Immature natural killer cell (primary cell): Measurements from ENCODE around the gene UGGT2. TPM values are rescaled to one million over a fixed set of nuclear protein-coding genes. Genes with fewer than 3 reads are reported as not detected.
A peak's percentile ranks its signal among the peaks of the same experiment; 100 is the strongest.
"Not testable (repeated sequence)": the region's sequence is repeated elsewhere in the genome, so short reads cannot be mapped to it uniquely, and the experiment has no call there.

Source experiments
- DNase-seq, 3 donors: peaks; one replicate each; pipeline ENCODE4 v3.0.0; 2022; ENCODE audit warnings: mixed read lengths in 1 of 3
- H3K27ac Mint-ChIP-seq, 6 donors: one replicate each; pipeline ENCODE4 v1.8.0; 2020; ENCODE audit warnings: mixed read lengths in 6 of 6, mild to moderate bottlenecking in 5 of 6, inconsistent platforms in 4 of 6, moderate library complexity in 3 of 6
- H3K27me3 Mint-ChIP-seq, 3 donors: one replicate each; pipeline ENCODE4 v1.8.0; 2020 to 2021; ENCODE audit warnings: low read depth in 3 of 3, mild to moderate bottlenecking in 3 of 3, mixed read lengths in 3 of 3, moderate library complexity in 3 of 3, inconsistent platforms in 1 of 3
- H3K36me3 Mint-ChIP-seq, 3 donors: one replicate each; pipeline ENCODE4 v1.8.0; 2020; ENCODE audit warnings: mixed read lengths in 3 of 3, inconsistent platforms in 2 of 3, mild to moderate bottlenecking in 2 of 3
- H3K4me1 Mint-ChIP-seq, 2 donors: one replicate each; pipeline ENCODE4 v1.8.0; 2020; ENCODE audit warnings: inconsistent platforms in 2 of 2, mild to moderate bottlenecking in 2 of 2, mixed read lengths in 2 of 2, moderate library complexity in 1 of 2
- H3K4me3 Mint-ChIP-seq, 5 donors: one replicate each; pipeline ENCODE4 v1.8.0; 2020; ENCODE audit warnings: mild to moderate bottlenecking in 5 of 5, mixed read lengths in 5 of 5, inconsistent platforms in 3 of 5, moderate library complexity in 3 of 5
- H3K9me3 Mint-ChIP-seq, 6 donors: one replicate each; pipeline ENCODE4 v1.8.0; 2020; ENCODE audit warnings: mild to moderate bottlenecking in 6 of 6, mixed read lengths in 6 of 6, inconsistent platforms in 4 of 6, moderate library complexity in 3 of 6
- polyA plus RNA-seq, 3 donors: library from polyadenylated mRNA; unstranded; fragments of 300-500 nt; fragmentation: Illumina TruSeq; gene quantifications; one replicate each; pipeline ENCODE4 v1.2.3, GENCODE V29; 2021

UGGT2 gene
- polyA plus RNA-seq, 3 donors from 2014 or later = 0.86 TPM; not detected in 2

- no peak overlapping the region for H3K4me3 Mint-ChIP-seq
- peak overlapping the region in 1 of 6 donors; percentile 26 for H3K27ac Mint-ChIP-seq
- peaks cover 0 to 3% (median 0%) of the 10 kb centered on the region in 6 donors for H3K9me3 Mint-ChIP-seq
- no peak for DNase-seq
- H3K4me1 Mint-ChIP-seq = peaks cover 1 to 8% of the 10 kb centered on the region in 2 donors
- peaks cover 0 to 3% (median 0%) of the 10 kb centered on the region in 3 donors for H3K27me3 Mint-ChIP-seq
- H3K36me3 Mint-ChIP-seq = peaks cover 29 to 33% (median 30%) of the 10 kb centered on the region in 3 donors
Observed at GRCh38 chr13:95784900-95785290, 268.3 kb downstream of the UGGT2 start.

- peaks cover 23 to 28% (median 24%) of the 10 kb centered on the region in 3 donors for H3K36me3 Mint-ChIP-seq
- no peak overlapping the region for H3K4me3 Mint-ChIP-seq
- H3K27me3 Mint-ChIP-seq = peaks cover 0 to 2% (median 0%) of the 10 kb centered on the region in 3 donors
- H3K27ac Mint-ChIP-seq = no peak overlapping the region
- peaks cover 0 to 3% (median 0%) of the 10 kb centered on the region in 6 donors for H3K9me3 Mint-ChIP-seq
- H3K4me1 Mint-ChIP-seq = peaks cover 1 to 4% of the 10 kb centered on the region in 2 donors
- no peak for DNase-seq
Observed at GRCh38 chr13:95784161-95784899, 268.9 kb downstream of the UGGT2 start.

GRCh38 chr13:95783747-95784146, 269.5 kb downstream of the UGGT2 start:
- no peaks in the 10 kb centered on the region for H3K9me3 Mint-ChIP-seq
- DNase-seq = no peak
- H3K27me3 Mint-ChIP-seq = no peaks in the 10 kb centered on the region
- peaks cover 1 to 4% of the 10 kb centered on the region in 2 donors for H3K4me1 Mint-ChIP-seq
- H3K36me3 Mint-ChIP-seq = peaks cover 17 to 22% (median 19%) of the 10 kb centered on the region in 3 donors
- no peak overlapping the region for H3K4me3 Mint-ChIP-seq
- no peak overlapping the region for H3K27ac Mint-ChIP-seq

GRCh38 chr13:95781940-95782339, 271.3 kb downstream of the UGGT2 start:
- H3K9me3 Mint-ChIP-seq, H3K4me3 Mint-ChIP-seq, DNase-seq, H3K27me3 Mint-ChIP-seq, H3K27ac Mint-ChIP-seq: not testable (repeated sequence)
- Mint-ChIP-seq H3K36me3 (peaks cover 3 to 12% (median 7%) of the 10 kb centered on the region in 3 donors), H3K4me1 (peaks cover 7 to 12% of the 10 kb centered on the region in 2 donors)

DNA sequence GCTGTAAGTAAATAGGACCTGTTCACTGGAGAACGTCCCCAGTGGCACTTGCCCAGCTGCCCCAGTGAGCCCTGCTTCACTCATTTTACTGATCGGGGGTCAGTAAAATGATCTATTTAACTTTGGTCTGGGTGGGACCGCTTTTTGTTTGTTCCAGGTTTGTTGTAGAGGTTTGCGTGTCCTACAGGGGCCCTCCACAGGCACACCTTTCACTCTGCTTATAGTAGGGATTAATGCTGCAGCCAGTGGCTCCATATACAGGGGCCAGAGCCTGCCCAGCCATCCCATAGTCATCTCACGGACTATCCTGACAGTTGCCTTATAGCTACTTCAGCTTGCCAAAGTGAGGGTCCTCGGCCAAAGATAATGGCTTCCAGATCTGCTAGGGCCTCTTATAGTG, 272.2 kb downstream of the UGGT2 start:
- no peak overlapping the region for H3K4me3 Mint-ChIP-seq
- H3K9me3 Mint-ChIP-seq = no peaks in the 10 kb centered on the region
- no peak overlapping the region for H3K27ac Mint-ChIP-seq
- DNase-seq = no peak
- peaks cover 4 to 10% (median 7%) of the 10 kb centered on the region in 3 donors for H3K36me3 Mint-ChIP-seq
- H3K4me1 Mint-ChIP-seq = peaks cover 9 to 16% of the 10 kb centered on the region in 2 donors
- H3K27me3 Mint-ChIP-seq = no peaks in the 10 kb centered on the region

DNA sequence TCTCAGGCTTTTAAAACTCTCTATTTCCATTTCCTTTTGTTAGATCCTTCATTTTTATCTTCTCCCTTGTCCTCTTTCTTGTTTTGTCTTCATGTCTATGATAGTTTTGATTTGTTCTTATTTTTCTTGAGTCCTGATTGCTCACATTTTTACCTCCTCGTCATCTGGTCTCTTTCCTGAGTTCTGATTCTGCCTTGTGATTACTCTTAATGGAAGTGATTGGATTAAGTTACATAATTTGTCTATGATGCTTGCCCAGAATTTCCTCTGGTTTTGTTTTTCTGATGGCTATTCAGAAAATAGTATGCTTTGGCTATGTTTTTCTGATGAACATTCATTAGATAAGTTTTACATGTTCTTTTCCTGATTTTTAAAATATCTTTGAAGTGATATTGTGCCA, 273.7 kb downstream of the UGGT2 start:
- DNase-seq = no peak
- H3K4me3 Mint-ChIP-seq = no peak overlapping the region

DNA sequence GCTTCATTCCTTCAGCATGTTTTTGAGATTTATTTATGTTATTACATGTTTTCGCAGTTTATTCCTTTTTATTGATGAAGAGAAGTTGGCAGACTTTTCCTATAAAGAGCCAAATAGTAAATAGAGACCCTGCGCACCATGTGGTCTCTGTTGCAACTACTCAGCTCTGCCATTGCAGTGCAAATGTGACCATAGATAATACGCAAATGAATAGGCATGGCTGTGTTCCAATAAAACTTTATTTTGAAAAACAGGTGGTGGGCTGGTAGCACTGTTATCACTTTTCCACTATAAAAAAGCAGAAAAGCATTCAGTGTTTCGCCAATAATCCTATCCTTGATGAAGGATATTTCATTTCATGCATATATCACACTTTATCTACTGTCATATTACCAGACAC, 281.3 kb downstream of the UGGT2 start:
- no peak for DNase-seq
- H3K4me3 Mint-ChIP-seq = no peak overlapping the region
- H3K36me3 Mint-ChIP-seq = peaks cover 0 to 12% (median 7%) of the 10 kb centered on the region in 3 donors
- peak overlapping the region in 2 of 6 donors; percentile 14 to 79 for H3K27ac Mint-ChIP-seq
- H3K4me1 Mint-ChIP-seq = peaks cover 17 to 50% of the 10 kb centered on the region in 2 donors
- H3K27me3 Mint-ChIP-seq = peaks cover 0 to 2% (median 0%) of the 10 kb centered on the region in 3 donors
- no peaks in the 10 kb centered on the region for H3K9me3 Mint-ChIP-seq

More for the DNA sequence above, 273.7 kb downstream of the UGGT2 start:
- Mint-ChIP-seq H3K27ac (no peak overlapping the region), H3K4me1 (peaks cover 14 to 31% of the 10 kb centered on the region in 2 donors), H3K27me3 (no peaks in the 10 kb centered on the region), H3K9me3 (no peaks in the 10 kb centered on the region), H3K36me3 (peaks cover 4 to 14% (median 7%) of the 10 kb centered on the region in 3 donors)

GRCh38 chr13:95763601-95764000, 289.6 kb downstream of the UGGT2 start:
- no peak for DNase-seq
- Mint-ChIP-seq H3K27me3 (no peaks in the 10 kb centered on the region), H3K27ac (no peak overlapping the region), H3K4me3 (no peak overlapping the region), H3K4me1 (peaks cover 0 to 1% of the 10 kb centered on the region in 2 donors), H3K9me3 (no peaks in the 10 kb centered on the region), H3K36me3 (peaks cover 6 to 23% (median 15%) of the 10 kb centered on the region in 3 donors)

GRCh38 chr13:95762626-95763025, 290.6 kb downstream of the UGGT2 start:
- H3K9me3 Mint-ChIP-seq, H3K27me3 Mint-ChIP-seq, H3K4me1 Mint-ChIP-seq, H3K4me3 Mint-ChIP-seq, H3K27ac Mint-ChIP-seq, DNase-seq: not testable (repeated sequence)
- peaks cover 6 to 26% (median 15%) of the 10 kb centered on the region in 3 donors for H3K36me3 Mint-ChIP-seq

- peak overlapping the region in 1 of 5 donors; percentile 55 for H3K4me3 Mint-ChIP-seq
Observed at GRCh38 chr13:95756072-95756471, 297.1 kb downstream of the UGGT2 start.

GRCh38 chr13:95754069-95754468, 299.1 kb downstream of the UGGT2 start:
- H3K4me3 Mint-ChIP-seq = no peak overlapping the region
- peaks cover 26 to 51% of the 10 kb centered on the region in 2 donors for H3K4me1 Mint-ChIP-seq
- no peak for DNase-seq
- H3K27ac Mint-ChIP-seq = no peak overlapping the region
- H3K9me3 Mint-ChIP-seq = no peaks in the 10 kb centered on the region
- peaks cover 0 to 4% (median 2%) of the 10 kb centered on the region in 3 donors for H3K27me3 Mint-ChIP-seq
- peaks cover 1 to 3% (median 3%) of the 10 kb centered on the region in 3 donors for H3K36me3 Mint-ChIP-seq

More at GRCh38 chr13:95756072-95756471, 297.1 kb downstream of the UGGT2 start:
- peaks cover 0 to 4% (median 2%) of the 10 kb centered on the region in 3 donors for H3K27me3 Mint-ChIP-seq
- peaks cover 3 to 6% (median 6%) of the 10 kb centered on the region in 3 donors for H3K36me3 Mint-ChIP-seq
- no peak for DNase-seq
- H3K9me3 Mint-ChIP-seq = no peaks in the 10 kb centered on the region
- H3K27ac Mint-ChIP-seq = peak overlapping the region in 4 of 6 donors; percentile 2 to 68 (median 30)
- peaks cover 22 to 44% of the 10 kb centered on the region in 2 donors for H3K4me1 Mint-ChIP-seq

- Mint-ChIP-seq H3K4me1 (peaks cover 27 to 57% of the 10 kb centered on the region in 2 donors), H3K4me3 (no peak overlapping the region), H3K36me3 (peaks cover 0 to 3% (median under 1%) of the 10 kb centered on the region in 3 donors), H3K27me3 (peaks cover 0 to 4% (median 2%) of the 10 kb centered on the region in 3 donors), H3K9me3 (no peaks in the 10 kb centered on the region), H3K27ac (peak overlapping the region in 1 of 6 donors; percentile 69)
- DNase-seq = no peak
Observed at GRCh38 chr13:95752677-95753076, 300.5 kb downstream of the UGGT2 start.
